ENCODE results near the gene CYB5A. TPM values are rescaled to one million over a fixed set of nuclear protein-coding genes. Genes with fewer than 3 reads are reported as not detected.

Gene CYB5A
- total RNA-seq, 4 donors from 2014 or later: 45.7 to 95.3 (median 64.5) TPM

GRCh38 chr18:74311000-74311399, 19.2 kb upstream of the CYB5A start:
- Histone ChIP-seq H3K27me3 (no peaks in the 10 kb centered on the region), H3K4me1 (no peaks in the 10 kb centered on the region), H3K36me3 (no peaks in the 10 kb centered on the region), H3K4me3 (replicated peaks in 1 of 3) (no peak overlapping the region), H3K27ac (no peak overlapping the region), H3K9me3 (no peaks in the 10 kb centered on the region)
- DNase-seq: no peak
- WGBS, 2 donors: 85 to 88% methylated on average over 1 of the region's 1 CpG
- TF ChIP-seq CTCF (IDR thresholded peaks at IDR 0.05) (no peak), POLR2A (IDR thresholded peaks at IDR 0.05) (no peak)
- intact Hi-C loops (cut with DNase I): no loop called here

GRCh38 chr18:74310411-74310810, 18.6 kb upstream of the CYB5A start:
- Histone ChIP-seq H3K4me3 (replicated peaks in 1 of 3) (no peak overlapping the region), H3K27me3 (no peaks in the 10 kb centered on the region), H3K36me3 (no peaks in the 10 kb centered on the region), H3K9me3 (no peaks in the 10 kb centered on the region), H3K27ac (no peak overlapping the region), H3K4me1 (no peaks in the 10 kb centered on the region)
- TF ChIP-seq CTCF (IDR thresholded peaks at IDR 0.05): peak in 3 of 6 experiments; percentile 13 to 34 (median 32)
- TF ChIP-seq POLR2A (IDR thresholded peaks at IDR 0.05): no peak
- 37 to 43% methylated on average over 3 of the region's 3 CpGs for WGBS, 2 donors
- no peak for DNase-seq
- intact Hi-C loops (cut with DNase I): no loop called here

- Histone ChIP-seq H3K9me3 (no peaks in the 10 kb centered on the region), H3K36me3 (no peaks in the 10 kb centered on the region), H3K4me1 (no peaks in the 10 kb centered on the region), H3K27ac (no peak overlapping the region), H3K27me3 (no peaks in the 10 kb centered on the region), H3K4me3 (replicated peaks in 1 of 3) (no peak overlapping the region)
- WGBS, 2 donors: 89 to 100% methylated on average over 1 of the region's 1 CpG
- DNase-seq: no peak
- TF ChIP-seq POLR2A (IDR thresholded peaks at IDR 0.05): no peak
- no peak for TF ChIP-seq CTCF (IDR thresholded peaks at IDR 0.05)
- intact Hi-C loops (cut with DNase I): no loop called here
Observed at GRCh38 chr18:74303936-74304335, 12.2 kb upstream of the CYB5A start.

GRCh38 chr18:74303306-74303705, 11.5 kb upstream of the CYB5A start:
- intact Hi-C loops (cut with DNase I): no loop called here
- 71% methylated on average over 5 of the region's 5 CpGs for WGBS, 2 donors
- H3K9me3 ChIP-seq: no peaks in the 10 kb centered on the region
- no peaks in the 10 kb centered on the region for H3K27me3 ChIP-seq
- H3K4me1 ChIP-seq: no peaks in the 10 kb centered on the region
- no peak overlapping the region for H3K27ac ChIP-seq
- no peak for DNase-seq
- no peaks in the 10 kb centered on the region for H3K36me3 ChIP-seq
- no peak overlapping the region for H3K4me3 ChIP-seq (replicated peaks in 1 of 3)
- TF ChIP-seq CTCF (IDR thresholded peaks at IDR 0.05): no peak
- TF ChIP-seq POLR2A (IDR thresholded peaks at IDR 0.05): no peak

- intact Hi-C loops (cut with DNase I): no loop called here
- 49 to 64% methylated on average over 3 of the region's 3 CpGs for WGBS, 2 donors
- DNase-seq: no peak
- no peaks in the 10 kb centered on the region for H3K9me3 ChIP-seq
- H3K4me1 ChIP-seq: no peaks in the 10 kb centered on the region
- H3K4me3 ChIP-seq (replicated peaks in 1 of 3): no peak overlapping the region
- H3K36me3 ChIP-seq: no peaks in the 10 kb centered on the region
- no peak overlapping the region for H3K27ac ChIP-seq
- no peaks in the 10 kb centered on the region for H3K27me3 ChIP-seq
- TF ChIP-seq CTCF (IDR thresholded peaks at IDR 0.05) (no peak), POLR2A (IDR thresholded peaks at IDR 0.05) (no peak)
Observed at GRCh38 chr18:74299746-74300145, 8.0 kb upstream of the CYB5A start.

Measured in thyroid gland (tissue), 4 donors.